SU-DHL-6 (cell line): ENCODE data around the gene BOLA1.

Experiments used
- EZH2phosphoT487 ChIP-seq: fragments of 200-600 bp; sonication (generic), shearing (Covaris generic); conservative IDR thresholded peaks from 2 replicates; pipeline ENCODE4 v1.6.1; 2018; ENCODE audit warnings: mild to moderate bottlenecking, antibody characterized with exemption, low read length, moderate library complexity, mixed read lengths
- TF ChIP-seq, protein P1 (sequence below): fragments of 200-600 bp; sonication (generic); IDR thresholded peaks from one replicate; pipeline ENCODE4 v1.5.1; 2017; ENCODE audit warnings: antibody characterized with exemption, mild to moderate bottlenecking, low read length, moderate library complexity; ENCODE audit not compliant: insufficient read depth, poor library complexity, severe bottlenecking

DNA sequence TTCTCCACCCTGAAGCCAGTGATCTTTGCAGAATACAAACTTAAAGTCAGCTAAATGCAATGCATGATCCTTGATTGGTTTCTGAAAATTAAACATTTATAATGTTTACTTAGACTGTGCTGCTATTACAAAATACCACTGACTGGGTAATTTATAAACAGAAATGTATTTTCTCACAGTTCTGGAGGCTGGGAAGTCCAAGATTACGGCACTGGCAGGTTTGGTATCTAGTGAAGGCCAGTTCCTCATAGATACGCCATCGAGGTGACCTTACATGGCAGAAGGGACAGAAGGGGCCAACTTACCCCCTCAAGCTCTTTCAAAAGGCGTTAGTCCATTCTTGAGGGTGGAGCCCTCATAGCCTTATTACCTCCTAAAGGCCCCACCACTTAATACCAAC lies 2.8 kb upstream of the BOLA1 start:
- TF ChIP-seq, protein P1, sequence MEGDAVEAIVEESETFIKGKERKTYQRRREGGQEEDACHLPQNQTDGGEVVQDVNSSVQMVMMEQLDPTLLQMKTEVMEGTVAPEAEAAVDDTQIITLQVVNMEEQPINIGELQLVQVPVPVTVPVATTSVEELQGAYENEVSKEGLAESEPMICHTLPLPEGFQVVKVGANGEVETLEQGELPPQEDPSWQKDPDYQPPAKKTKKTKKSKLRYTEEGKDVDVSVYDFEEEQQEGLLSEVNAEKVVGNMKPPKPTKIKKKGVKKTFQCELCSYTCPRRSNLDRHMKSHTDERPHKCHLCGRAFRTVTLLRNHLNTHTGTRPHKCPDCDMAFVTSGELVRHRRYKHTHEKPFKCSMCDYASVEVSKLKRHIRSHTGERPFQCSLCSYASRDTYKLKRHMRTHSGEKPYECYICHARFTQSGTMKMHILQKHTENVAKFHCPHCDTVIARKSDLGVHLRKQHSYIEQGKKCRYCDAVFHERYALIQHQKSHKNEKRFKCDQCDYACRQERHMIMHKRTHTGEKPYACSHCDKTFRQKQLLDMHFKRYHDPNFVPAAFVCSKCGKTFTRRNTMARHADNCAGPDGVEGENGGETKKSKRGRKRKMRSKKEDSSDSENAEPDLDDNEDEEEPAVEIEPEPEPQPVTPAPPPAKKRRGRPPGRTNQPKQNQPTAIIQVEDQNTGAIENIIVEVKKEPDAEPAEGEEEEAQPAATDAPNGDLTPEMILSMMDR, result no peak
- no peak for TF ChIP-seq EZH2phosphoT487
